NCI-H1105 (cell line): Measurements from ENCODE around the gene HAPLN3.
A peak's percentile ranks its signal among the peaks of the same experiment; 100 is the strongest.

Experiments used
- DNase-seq: peaks from one replicate; lab custom pipeline; 2025; lab: John Stamatoyannopoulos, UW

Gene HAPLN3

GRCh38 chr15:88894348-88894818 lies 961 bp downstream of the HAPLN3 start:
- DNase-seq, result peak; percentile 12

GRCh38 chr15:88891540-88892254 lies 3.6 kb downstream of the HAPLN3 start:
- DNase-seq, result no peak

GRCh38 chr15:88890495-88890894 lies 4.8 kb downstream of the HAPLN3 start:
- DNase-seq, result no peak

DNA sequence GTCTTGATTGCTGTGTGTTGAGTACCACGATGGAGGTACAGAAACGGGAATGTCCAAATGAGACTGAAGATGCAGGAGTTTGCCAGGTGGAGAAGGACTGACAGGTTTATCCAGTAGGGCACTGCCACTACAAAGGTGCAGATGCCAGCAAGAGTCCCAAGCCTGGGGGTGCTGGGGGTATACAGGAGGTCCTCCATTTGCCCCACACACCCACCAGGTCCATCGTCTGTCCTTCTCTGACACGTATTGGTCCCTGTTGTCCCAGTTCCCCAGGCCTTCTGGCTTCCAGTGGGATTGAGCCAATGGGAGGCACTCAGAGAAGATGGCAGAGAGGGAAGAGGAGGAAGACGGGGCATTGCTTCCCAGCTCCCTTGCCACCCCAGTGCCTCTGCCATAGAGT lies 6.6 kb downstream of the HAPLN3 start:
- DNase-seq, result no peak

GRCh38 chr15:88887068-88887580 lies 8.2 kb downstream of the HAPLN3 start:
- no peak for DNase-seq

- no peak for DNase-seq
These were observed 12.6 kb downstream of the HAPLN3 start for GRCh38 chr15:88882785-88883184.

GRCh38 chr15:88881775-88882174 lies 13.6 kb downstream of the HAPLN3 start:
- DNase-seq, result no peak

DNA sequence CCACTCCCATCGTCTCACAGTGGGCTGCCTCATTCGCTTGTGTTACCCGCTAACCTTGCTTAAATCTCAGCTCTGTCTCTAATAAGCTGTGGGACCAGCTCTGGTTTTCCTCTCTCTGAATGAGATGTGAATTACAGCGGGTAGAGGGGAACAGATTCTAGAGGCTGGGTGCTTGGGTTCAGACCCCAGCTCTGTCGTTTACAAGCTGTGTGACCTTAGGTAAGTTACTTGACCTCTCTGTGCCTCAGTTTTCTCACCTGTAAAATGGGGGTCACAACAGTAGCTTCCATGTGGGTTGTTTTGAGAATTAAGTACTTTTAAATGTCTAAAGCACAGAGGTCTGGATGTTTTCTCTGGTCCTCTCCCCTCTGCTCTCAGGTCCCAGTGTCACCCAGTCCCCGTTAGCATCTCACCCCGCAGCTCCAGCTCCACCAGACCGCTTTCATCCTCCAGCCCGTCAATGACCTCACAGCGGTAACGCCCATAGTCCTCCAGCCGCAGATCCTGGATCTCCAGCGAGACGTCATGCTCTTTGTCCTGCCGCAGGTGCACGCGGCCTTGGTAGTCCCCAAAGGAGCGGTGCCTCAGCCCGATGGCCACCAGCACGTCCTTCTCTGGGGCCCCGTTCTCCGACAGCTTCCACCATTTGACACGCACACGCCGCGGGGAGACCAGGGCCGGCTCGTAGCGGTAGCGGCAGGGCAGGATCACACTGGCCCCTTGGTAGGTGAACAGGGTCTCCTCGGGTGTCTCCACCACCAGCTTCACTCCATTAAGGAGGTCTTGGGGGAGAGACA lies 14.2 kb downstream of the HAPLN3 start:
- no peak for DNase-seq

GRCh38 chr15:88878720-88879184 lies 16.6 kb downstream of the HAPLN3 start:
- DNase-seq, result peak; percentile 11

GRCh38 chr15:88877906-88878305 lies 17.4 kb downstream of the HAPLN3 start:
- DNase-seq, result no peak

DNA sequence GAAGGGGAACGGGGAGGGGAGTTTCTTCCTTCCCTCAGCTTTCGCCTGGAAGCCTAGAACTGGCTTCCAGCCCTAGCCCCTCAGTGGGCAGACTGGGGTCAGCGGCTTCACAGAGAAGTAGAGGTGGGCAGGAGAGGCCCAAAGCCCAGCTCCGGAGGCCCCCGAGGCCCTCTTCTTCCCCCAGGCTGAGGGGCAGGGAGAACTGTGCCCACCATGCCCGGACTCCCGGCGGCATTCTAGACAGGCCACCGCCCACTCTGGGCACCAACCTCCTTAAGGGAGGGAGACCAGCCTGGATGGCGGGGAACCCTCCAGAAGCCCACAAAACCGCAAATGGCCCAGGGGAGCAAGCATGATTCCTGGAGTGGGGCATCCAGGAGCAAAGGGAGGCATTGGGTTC lies 17.9 kb downstream of the HAPLN3 start:
- DNase-seq, result no peak

DNA sequence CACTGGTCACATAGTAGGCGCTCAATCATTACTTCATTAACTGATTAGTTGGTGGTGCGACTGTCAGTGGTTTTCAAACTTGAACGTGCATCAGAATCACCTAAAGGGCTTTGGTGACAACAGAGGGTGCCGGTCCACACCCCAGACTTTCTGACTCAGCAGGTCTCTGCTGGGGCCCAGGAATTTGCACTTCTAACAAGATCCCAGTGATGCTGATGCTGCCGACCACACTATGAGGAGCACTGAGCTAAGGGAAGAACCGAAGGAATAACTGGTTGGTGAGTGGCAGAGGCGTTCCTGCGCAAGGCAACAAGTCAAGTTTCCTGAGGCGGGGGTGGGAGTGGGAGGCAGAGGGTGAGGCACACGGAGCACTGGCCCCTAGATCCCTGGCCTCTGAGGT lies 18.8 kb downstream of the HAPLN3 start:
- DNase-seq, result no peak

GRCh38 chr15:88874684-88875083 lies 20.7 kb downstream of the HAPLN3 start:
- DNase-seq, result no peak

DNA sequence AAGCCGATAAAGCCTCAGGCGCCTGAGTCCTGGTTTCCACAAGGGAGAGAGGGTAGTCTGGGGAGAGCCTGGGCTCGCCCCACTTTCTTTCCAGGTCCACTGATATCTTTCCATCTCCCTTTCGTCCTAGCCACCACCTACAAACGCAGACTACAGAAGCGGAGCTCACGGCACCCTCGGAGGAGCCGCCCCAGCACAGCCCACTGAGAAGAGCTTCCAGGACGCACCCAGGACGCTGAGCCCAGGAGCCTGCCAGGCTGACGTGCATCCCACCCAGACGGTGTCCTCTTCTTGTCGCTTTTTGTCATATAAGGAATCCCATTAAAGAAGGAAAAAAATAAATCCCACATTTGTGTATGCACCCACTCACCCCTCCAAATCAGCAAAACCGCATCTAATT lies 21.1 kb downstream of the HAPLN3 start:
- no peak for DNase-seq

DNA sequence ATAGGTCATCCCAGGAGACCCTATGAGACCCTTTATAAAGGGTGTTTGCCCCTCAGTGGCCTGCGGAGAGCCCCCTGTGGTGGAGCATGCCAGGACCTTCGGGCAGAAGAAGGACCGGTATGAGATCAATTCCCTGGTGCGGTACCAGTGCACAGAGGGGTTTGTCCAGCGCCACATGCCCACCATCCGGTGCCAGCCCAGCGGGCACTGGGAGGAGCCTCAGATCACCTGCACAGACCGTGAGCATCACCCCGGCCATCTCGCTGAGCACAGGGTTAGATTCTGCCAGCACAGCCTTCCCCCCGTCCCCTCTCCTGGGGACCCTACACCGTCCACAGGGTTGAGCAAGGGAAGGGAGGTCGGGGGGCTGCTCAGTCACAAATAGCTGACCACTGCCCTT lies 21.6 kb downstream of the HAPLN3 start:
- DNase-seq, result no peak

GRCh38 chr15:88872706-88873105 lies 22.6 kb downstream of the HAPLN3 start:
- DNase-seq, result no peak

DNA sequence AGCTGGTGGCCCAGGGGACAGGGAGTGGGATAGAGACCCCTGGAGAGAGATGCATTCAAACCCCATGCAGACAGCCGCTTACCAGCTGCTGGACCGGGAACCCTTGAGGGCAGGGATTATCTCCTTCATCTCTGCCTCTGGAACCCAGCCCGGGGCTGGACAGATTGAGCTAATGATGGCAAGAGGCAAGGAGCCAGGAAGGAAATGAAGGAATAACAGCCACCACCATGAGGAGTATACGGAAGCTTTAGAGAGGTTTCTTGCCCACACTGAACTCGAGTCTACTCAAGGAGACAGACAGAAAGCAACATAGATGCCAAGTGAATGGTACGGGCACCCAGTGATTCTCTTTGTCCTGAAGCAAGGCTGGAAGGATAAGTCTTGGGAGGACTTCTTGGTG lies 23.2 kb downstream of the HAPLN3 start:
- no peak for DNase-seq

DNA sequence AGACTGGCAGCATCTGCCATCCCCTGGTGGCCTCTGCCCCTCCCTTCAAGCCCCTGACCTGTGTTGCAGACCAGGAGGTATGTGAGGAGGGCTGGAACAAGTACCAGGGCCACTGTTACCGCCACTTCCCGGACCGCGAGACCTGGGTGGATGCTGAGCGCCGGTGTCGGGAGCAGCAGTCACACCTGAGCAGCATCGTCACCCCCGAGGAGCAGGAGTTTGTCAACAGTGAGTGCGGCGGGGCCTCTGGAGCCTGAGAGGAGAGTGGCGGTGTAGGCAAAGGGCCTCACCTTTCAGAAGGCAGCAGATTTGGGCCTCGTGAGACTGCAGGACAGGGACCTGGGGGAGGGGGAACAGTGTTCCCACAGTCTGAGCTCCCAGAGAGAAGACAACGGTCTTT lies 24.0 kb downstream of the HAPLN3 start:
- no peak for DNase-seq

DNA sequence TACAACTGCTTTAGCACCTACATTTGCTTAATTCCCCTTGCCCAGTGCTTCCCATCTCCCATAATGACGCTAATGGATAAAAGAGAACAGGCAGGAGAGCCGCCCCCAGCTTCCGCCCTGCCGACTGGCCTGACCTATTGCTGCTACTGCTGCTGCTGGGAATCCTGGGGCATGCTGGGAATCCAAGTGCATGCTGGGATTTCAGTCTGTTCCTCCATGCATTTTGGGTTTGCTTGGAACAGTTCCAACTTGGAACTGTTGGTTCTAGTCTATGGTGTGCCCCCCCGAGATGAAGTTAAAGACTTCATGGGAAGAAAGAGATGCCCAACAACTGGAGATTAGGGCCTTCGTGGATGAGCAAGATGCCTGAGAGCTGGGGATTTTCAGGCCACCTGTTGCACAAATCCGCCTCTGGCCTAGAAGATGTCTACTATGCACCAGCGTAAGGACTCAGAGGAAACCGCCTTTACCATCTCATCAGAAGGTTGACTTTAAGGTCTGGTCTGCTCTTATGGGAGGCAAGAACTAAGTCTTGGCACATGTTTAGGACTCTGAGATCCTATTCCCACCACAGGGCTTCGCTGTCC lies 29.0 kb downstream of the HAPLN3 start:
- DNase-seq, result no peak

GRCh38 chr15:88865498-88866099 lies 29.7 kb downstream of the HAPLN3 start:
- no peak for DNase-seq

DNA sequence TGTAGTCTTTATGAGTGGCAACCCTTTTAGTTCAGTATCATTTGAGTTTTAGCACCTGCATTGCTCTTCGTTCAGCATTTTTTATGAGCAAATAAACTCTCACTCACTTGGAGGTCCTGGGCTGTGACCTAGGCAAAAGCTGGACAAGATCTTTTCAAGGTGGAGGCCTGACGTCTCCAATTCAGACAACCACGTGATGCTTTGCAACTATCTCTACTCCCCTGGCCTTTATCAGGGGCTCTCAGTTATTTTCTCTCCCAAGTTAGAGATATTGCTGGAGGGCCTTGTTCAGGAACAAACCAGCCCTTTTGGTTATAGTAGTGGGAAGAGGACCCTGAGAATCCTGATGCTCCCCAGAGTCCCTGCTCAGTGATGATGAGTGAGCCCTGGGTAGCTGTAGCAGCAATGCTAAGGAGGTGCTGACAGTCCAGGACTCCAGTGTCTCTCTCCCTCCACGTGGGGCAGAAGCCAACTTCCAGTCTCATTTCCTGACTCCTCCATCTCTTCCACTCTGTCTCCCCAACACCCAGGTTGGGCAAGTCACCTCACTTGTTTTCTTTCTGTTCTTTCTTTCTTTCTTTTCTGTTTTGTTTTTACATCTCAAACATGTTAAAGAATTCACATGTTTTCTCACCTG lies 30.4 kb downstream of the HAPLN3 start:
- no peak for DNase-seq

DNA sequence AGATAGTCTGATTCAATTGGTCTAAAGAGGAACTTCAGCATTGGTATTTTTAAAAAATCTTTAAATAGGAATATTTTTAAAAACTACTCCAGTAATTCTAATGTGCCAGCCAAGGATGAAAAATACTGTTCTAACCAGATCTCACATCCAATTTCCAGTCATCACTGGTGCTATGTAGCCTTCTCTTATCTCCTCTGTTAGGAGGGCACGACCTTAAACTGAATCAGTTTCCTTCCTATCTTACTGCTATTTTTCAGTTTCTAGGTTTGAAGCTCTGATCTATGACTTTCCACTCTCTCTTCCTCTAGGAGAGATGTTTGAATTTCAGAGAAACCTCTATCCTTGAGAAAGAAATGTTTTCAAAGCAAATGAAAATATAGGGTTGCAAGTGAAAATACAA lies 31.9 kb downstream of the HAPLN3 start:
- DNase-seq, result no peak
